ENCODE measurements around the gene GTSE1. TPM values are rescaled to one million over a fixed set of nuclear protein-coding genes. Genes with fewer than 3 reads are reported as not detected.
"Not testable (repeated sequence)": the region's sequence is repeated elsewhere in the genome, so short reads cannot be mapped to it uniquely, and the experiment has no call there.

GTSE1 gene
- total RNA-seq, 4 donors from 2014 or later: 1.00 to 3.0 (median 1.2) TPM; not detected in 1

- DNase-seq: peak; percentile 74
- H3K4me1 ChIP-seq: peaks cover 9 to 45% (median 31%) of the 10 kb centered on the region in 4 donors
- H3K9me3 ChIP-seq; H3K27me3 ChIP-seq; H3K4me3 ChIP-seq; in situ Hi-C loops (cut with MboI; ENCODE audit: low pct_ligation_motif_present in 1 of 4, low pct_unique_long_range_greater_than_20kb in 1 of 4, low sequenced_read_pairs in 3 of 4); intact Hi-C loops (cut with DNase I; ENCODE audit: low total_unique reads); H3K36me3 ChIP-seq: not testable (repeated sequence)
- 60 to 74% methylated on average over 1 to 6 of the region's 6 CpGs for WGBS, 2 donors (ENCODE audit: low coverage in 1 of 2)
- TF ChIP-seq POLR2AphosphoS5 (IDR thresholded peaks at IDR 0.05): peak in 2 of 3 donors; percentile 35 to 55
- peak; percentile 29 for TF ChIP-seq POLR2A (IDR thresholded peaks at IDR 0.05)
- peak overlapping the region; percentile 53 to 70 (median 63) for H3K27ac ChIP-seq
Measured at GRCh38 chr22:46264520-46264919, 32.1 kb upstream of the GTSE1 start.

DNA sequence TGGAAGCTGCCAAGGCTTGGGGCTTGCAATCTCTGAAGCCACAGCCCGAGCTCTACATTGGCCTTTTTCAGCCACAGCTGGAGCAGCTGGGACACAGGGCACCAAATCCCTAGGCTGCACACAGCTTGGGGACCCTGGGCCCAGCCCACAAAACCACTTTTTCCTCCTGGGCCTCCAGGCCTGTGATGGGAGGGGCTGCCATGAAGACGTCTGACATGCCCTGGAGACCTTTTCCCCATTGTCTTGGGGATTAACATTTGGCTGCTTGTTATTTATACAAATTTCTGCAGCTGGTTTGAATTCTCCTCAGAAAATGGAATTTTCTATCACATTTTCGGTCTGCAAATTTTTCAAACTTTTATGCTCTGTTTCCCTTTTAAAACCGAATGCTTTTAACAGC is 31.0 kb upstream of the GTSE1 start:
- DNase-seq; H3K4me3 ChIP-seq; H3K36me3 ChIP-seq; in situ Hi-C loops (cut with MboI; ENCODE audit: low pct_ligation_motif_present in 1 of 4, low pct_unique_long_range_greater_than_20kb in 1 of 4, low sequenced_read_pairs in 3 of 4); H3K27me3 ChIP-seq; H3K9me3 ChIP-seq; H3K27ac ChIP-seq; intact Hi-C loops (cut with DNase I; ENCODE audit: low total_unique reads): not testable (repeated sequence)
- peaks cover 9 to 52% (median 34%) of the 10 kb centered on the region in 4 donors for H3K4me1 ChIP-seq
- WGBS, 2 donors (ENCODE audit: low coverage in 1 of 2): 75 to 90% methylated on average over 2 to 4 of the region's 4 CpGs

DNA sequence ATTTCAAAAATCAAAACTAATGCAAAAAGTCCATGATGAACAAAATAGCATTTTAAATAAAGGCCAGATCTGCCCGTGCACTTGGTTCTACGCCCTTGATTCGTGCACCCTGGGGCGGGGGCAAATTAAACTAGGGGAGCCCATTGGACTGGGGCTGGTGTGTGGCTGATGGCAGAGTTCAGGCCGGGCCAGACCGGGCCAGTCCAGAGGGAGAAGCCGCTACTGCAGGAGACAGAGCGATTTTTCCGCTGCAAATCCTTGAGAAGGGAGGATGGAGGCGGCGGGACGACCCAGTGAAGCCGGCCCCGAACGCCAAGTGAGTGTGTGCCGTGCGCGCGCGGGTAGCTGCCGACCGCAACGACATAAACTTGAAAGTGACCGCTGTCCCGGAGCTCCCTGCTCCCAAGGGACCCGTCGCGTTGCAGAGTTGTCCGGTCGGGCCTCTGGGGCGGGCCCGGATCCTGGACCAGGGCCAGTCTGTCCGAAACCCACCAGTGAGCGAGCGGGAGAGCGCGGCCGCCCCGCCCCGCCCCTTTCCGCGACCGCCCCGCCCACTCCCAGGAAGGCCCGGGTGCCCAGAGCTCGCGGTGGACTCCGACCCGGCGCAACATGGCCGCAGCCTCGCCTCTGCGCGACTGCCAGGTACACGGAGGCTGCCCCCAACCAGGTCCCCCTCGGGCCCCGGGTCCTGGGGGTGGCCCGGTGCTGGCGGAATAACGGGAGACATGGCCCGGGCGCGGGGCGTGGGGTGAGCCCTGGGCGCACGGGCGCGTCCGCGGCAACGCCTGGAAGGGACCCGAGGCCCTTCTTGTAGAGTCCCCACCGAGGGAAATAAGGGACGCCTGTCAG is 29.0 kb upstream of the GTSE1 start, which contains the start of gene TTC38:
Gene TTC38 (plus strand): TSS at position 578 of the 849 bp plus-strand sequence. CDS start 32 bp downstream, at position 610.
- TF ChIP-seq POLR2AphosphoS5 (IDR thresholded peaks at IDR 0.05) (peak; percentile 68 to 90 (median 77)), POLR2A (IDR thresholded peaks at IDR 0.05) (peak; percentile 83), CTCF (IDR thresholded peaks at IDR 0.05) (no peak), EP300 (IDR thresholded peaks at IDR 0.05; ENCODE audit: low read depth) (no peak)
- peak; percentile 94 for DNase-seq
- Histone ChIP-seq H3K27me3 (no peaks in the 10 kb centered on the region), H3K4me1 (peaks cover 9 to 52% (median 33%) of the 10 kb centered on the region in 4 donors), H3K9me3 (no peaks in the 10 kb centered on the region), H3K36me3 (peaks cover 0 to 11% (median 3%) of the 10 kb centered on the region in 4 donors), H3K27ac (peak within 1 kb of the TSS; percentile 88 to 93 (median 90)), H3K4me3 (peak within 1 kb of the TSS; percentile 74 to 87 (median 82))
- in situ Hi-C loops (cut with MboI; ENCODE audit: low pct_ligation_motif_present in 1 of 4, low pct_unique_long_range_greater_than_20kb in 1 of 4, low sequenced_read_pairs in 3 of 4) (no loop called here), intact Hi-C loops (cut with DNase I; ENCODE audit: low total_unique reads) (no loop called here)
- 1 to 11% methylated on average over 9 to 43 of the region's 74 CpGs for WGBS, 2 donors (ENCODE audit: low coverage in 1 of 2)

- Histone ChIP-seq H3K27me3 (no peaks in the 10 kb centered on the region), H3K4me1 (peaks cover 6 to 39% (median 22%) of the 10 kb centered on the region in 4 donors), H3K9me3 (no peaks in the 10 kb centered on the region), H3K4me3 (peak overlapping the region in 1 of 4 donors; percentile 74), H3K36me3 (peaks cover 0 to 31% (median 9%) of the 10 kb centered on the region in 4 donors), H3K27ac (peak overlapping the region; percentile 88 to 93 (median 90))
- in situ Hi-C loops (cut with MboI; ENCODE audit: low pct_ligation_motif_present in 1 of 4, low pct_unique_long_range_greater_than_20kb in 1 of 4, low sequenced_read_pairs in 3 of 4) (no loop called here), intact Hi-C loops (cut with DNase I; ENCODE audit: low total_unique reads) (no loop called here)
- no peak for DNase-seq
- TF ChIP-seq POLR2AphosphoS5 (IDR thresholded peaks at IDR 0.05) (no peak), EP300 (IDR thresholded peaks at IDR 0.05; ENCODE audit: low read depth) (no peak), CTCF (IDR thresholded peaks at IDR 0.05) (no peak), POLR2A (IDR thresholded peaks at IDR 0.05) (no peak)
- WGBS, 2 donors (ENCODE audit: low coverage in 1 of 2): 66 to 79% methylated on average over 8 to 11 of the region's 11 CpGs
Measured at GRCh38 chr22:46269564-46269963, 27.1 kb upstream of the GTSE1 start.

GRCh38 chr22:46272196-46272595 is 24.5 kb upstream of the GTSE1 start:
- no peak overlapping the region for H3K4me3 ChIP-seq
- H3K9me3 ChIP-seq: no peaks in the 10 kb centered on the region
- in situ Hi-C loops (cut with MboI; ENCODE audit: low pct_ligation_motif_present in 1 of 4, low pct_unique_long_range_greater_than_20kb in 1 of 4, low sequenced_read_pairs in 3 of 4): no loop called here
- peaks cover 0 to 49% (median 17%) of the 10 kb centered on the region in 4 donors for H3K36me3 ChIP-seq
- no peak overlapping the region for H3K27ac ChIP-seq
- TF ChIP-seq POLR2A (IDR thresholded peaks at IDR 0.05) (no peak), EP300 (IDR thresholded peaks at IDR 0.05; ENCODE audit: low read depth) (no peak), CTCF (IDR thresholded peaks at IDR 0.05) (no peak), POLR2AphosphoS5 (IDR thresholded peaks at IDR 0.05) (no peak)
- no peaks in the 10 kb centered on the region for H3K27me3 ChIP-seq
- 94 to 100% methylated on average over 3 to 8 of the region's 8 CpGs for WGBS, 2 donors (ENCODE audit: low coverage in 1 of 2)
- intact Hi-C loops (cut with DNase I; ENCODE audit: low total_unique reads): no loop called here
- DNase-seq: no peak
- H3K4me1 ChIP-seq: peaks cover 2 to 24% (median 14%) of the 10 kb centered on the region in 4 donors
